Thymus (tissue), 14 donors: Measurements from ENCODE around the gene IL1RN. TPM values are rescaled to one million over a fixed set of nuclear protein-coding genes. Genes with fewer than 3 reads are reported as not detected.

Experiments
- DNase-seq, 9 donors: peaks; one replicate each; pipeline ENCODE4 v3.0.0-alpha.2; 2013; ENCODE audit warnings: low spot score in 9 of 9, low read depth in 6 of 9, missing footprints in 1 of 9
- H3K27ac ChIP-seq, 2 donors: one replicate each; pipeline ENCODE4 v1.5.1; 2013; ENCODE audit warnings: control low read depth in 1 of 2, low read depth in 1 of 2, low read length in 1 of 2, mild to moderate bottlenecking in 1 of 2, moderate library complexity in 1 of 2
- H3K27me3 ChIP-seq, 2 donors: one replicate each; pipeline ENCODE4 v1.5.1; 2013; ENCODE audit warnings: low read length in 1 of 2; ENCODE audit not compliant: control insufficient read depth in 2 of 2, insufficient read depth in 1 of 2
- H3K36me3 ChIP-seq, 2 donors: one replicate each; pipeline ENCODE4 v1.5.1; 2013; ENCODE audit warnings: low read length in 1 of 2, mild to moderate bottlenecking in 1 of 2, moderate library complexity in 1 of 2; ENCODE audit not compliant: control insufficient read depth in 2 of 2, insufficient read depth in 2 of 2
- H3K4me1 ChIP-seq, 2 donors: one replicate each; pipeline ENCODE4 v1.5.1; 2013; ENCODE audit warnings: low read length in 2 of 2; ENCODE audit not compliant: control insufficient read depth in 2 of 2, insufficient read depth in 2 of 2
- H3K4me3 ChIP-seq, 2 donors: one replicate each; pipeline ENCODE4 v1.5.1; 2013; ENCODE audit warnings: low read length in 2 of 2, control low read depth in 1 of 2, mild to moderate bottlenecking in 1 of 2
- H3K9me3 ChIP-seq, 2 donors: one replicate each; pipeline ENCODE4 v1.5.1; 2013; ENCODE audit warnings: low read length in 1 of 2, mild to moderate bottlenecking in 1 of 2; ENCODE audit not compliant: control insufficient read depth in 2 of 2, insufficient read depth in 1 of 2
- whole genome bisulfite sequencing: extraction: QIAGEN DNeasy Blood & Tissue Kit; methylation state at CpG from one replicate; pipeline ENCODE4 v1.1.7; 2013; 5-methylcytosine and 5-hydroxymethylcytosine counted together
- long read RNA-seq, 10 donors: transcript quantifications; one replicate each; lab custom pipeline, GENCODE V29; 2026
- polyA plus RNA-seq: library from polyadenylated mRNA; stranded (reverse); fragments of 200-250 nt; gene quantifications from one replicate; pipeline ENCODE4 v1.2.3, GENCODE V29; 2013
- total RNA-seq: library from RNA; stranded (reverse); fragments of 120-200 nt; gene quantifications from one replicate; pipeline ENCODE4 v1.2.4, GENCODE V29; 2013
- donor health status: healthy.

Gene IL1RN
- 2.7 TPM for total RNA-seq
- 16.9 TPM for polyA plus RNA-seq
- long read RNA-seq, donor 1 = 0 reads
- long read RNA-seq, donor 2, partial matches to known transcripts = 0 of 2 reads
- long read RNA-seq, donor 2, other reads (novel, unspliced or antisense) = 0 of 2 reads
- long read RNA-seq, donor 3, partial matches to known transcripts = 0 of 1 reads
- long read RNA-seq, donor 3, other reads (novel, unspliced or antisense) = 0 of 1 reads
- long read RNA-seq, donor 4, partial matches to known transcripts = 0 of 3 reads
- long read RNA-seq, donor 4, other reads (novel, unspliced or antisense) = 0 of 3 reads
- long read RNA-seq, donor 5, partial matches to known transcripts = 0 of 6 reads
- long read RNA-seq, donor 5, other reads (novel, unspliced or antisense) = 0 of 6 reads
- long read RNA-seq, donor 6 = 0 reads
- long read RNA-seq, donor 7, transcript IL1RN-205 (4 exons, 848 nt) = major isoform, 5 of 5 reads
- long read RNA-seq, donor 7, partial matches to known transcripts = 0 of 5 reads
- long read RNA-seq, donor 7, other reads (novel, unspliced or antisense) = 0 of 5 reads
- long read RNA-seq, donor 8, partial matches to known transcripts = 0 of 2 reads
- long read RNA-seq, donor 8, other reads (novel, unspliced or antisense) = 0 of 2 reads
- long read RNA-seq, donor 9 = 0 reads
- long read RNA-seq, donor 10, partial matches to known transcripts = 0 of 5 reads
- long read RNA-seq, donor 10, other reads (novel, unspliced or antisense) = 0 of 5 reads

DNA sequence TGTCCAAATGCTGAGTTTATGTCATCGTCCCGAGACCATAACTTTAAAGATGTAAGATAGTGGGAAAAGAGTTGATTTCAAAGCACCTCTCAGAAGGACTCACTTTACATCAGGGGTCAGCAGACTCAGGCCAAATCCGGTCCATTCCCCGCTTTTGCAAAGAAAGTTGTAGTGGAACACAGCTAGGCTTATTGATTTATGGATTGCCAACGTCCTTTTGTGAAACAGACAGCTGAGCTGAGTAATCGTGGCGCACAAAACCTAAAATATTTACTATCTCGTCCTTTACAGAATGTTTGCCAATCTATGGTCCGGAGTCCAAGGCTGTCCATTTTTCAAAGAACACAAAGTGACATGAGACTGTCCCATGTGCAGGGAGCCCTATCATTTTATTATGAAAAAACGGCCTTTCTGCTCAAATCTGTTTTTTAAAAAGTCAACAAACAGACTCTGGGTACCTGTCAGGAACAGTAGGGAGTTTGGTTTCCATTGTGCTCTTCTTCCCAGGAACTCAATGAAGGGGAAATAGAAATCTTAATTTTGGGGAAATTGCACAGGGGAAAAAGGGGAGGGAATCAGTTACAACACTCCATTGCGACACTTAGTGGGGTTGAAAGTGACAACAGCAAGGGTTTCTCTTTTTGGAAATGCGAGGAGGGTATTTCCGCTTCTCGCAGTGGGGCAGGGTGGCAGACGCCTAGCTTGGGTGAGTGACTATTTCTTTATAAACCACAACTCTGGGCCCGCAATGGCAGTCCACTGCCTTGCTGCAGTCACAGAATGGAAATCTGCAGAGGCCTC is at the start of gene IL1RN:
Gene IL1RN (plus strand): TSS at position 754 of the 801 bp plus-strand sequence. CDS start 27 bp downstream, at position 781.
- Histone ChIP-seq H3K9me3 (no peaks in the 10 kb centered on the region), H3K27ac (no peak within 1 kb of the TSS), H3K4me1 (no peaks in the 10 kb centered on the region), H3K36me3 (no peaks in the 10 kb centered on the region), H3K4me3 (no peak within 1 kb of the TSS), H3K27me3 (no peaks in the 10 kb centered on the region)
- DNase-seq = no peak
- 92% methylated on average over 16 of the region's 16 CpGs for WGBS

DNA sequence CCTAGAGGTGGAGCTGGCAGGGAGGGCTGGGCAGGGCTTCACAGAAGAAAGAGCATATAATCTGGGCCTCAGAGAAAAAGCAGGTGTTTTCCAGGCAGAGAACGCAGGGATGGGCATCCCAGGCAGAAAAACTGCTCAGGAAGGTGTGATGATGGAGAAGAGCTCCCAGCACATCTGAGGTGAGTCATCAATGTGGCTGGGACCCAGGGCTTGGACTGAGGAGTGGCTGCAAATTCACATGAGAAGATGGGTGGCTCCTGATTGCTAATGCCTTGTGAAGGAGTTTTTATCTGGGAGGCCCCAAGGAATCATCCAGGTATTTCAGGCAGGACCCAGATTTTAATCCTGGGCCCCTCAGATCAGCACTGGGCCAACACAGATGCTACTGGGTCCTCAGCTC is 49.5 kb upstream of the IL1RN start:
- no peak overlapping the region for H3K4me3 ChIP-seq
- H3K36me3 ChIP-seq = no peaks in the 10 kb centered on the region
- no peak for DNase-seq
- H3K9me3 ChIP-seq = peaks cover 0 to 6% of the 10 kb centered on the region in 2 donors
- peaks cover 0 to 10% of the 10 kb centered on the region in 2 donors for H3K4me1 ChIP-seq
- H3K27ac ChIP-seq = no peak overlapping the region
- 96% methylated on average over 1 of the region's 1 CpG for WGBS
- no peaks in the 10 kb centered on the region for H3K27me3 ChIP-seq

- Histone ChIP-seq H3K9me3 (peaks cover 0 to 6% of the 10 kb centered on the region in 2 donors), H3K27ac (no peak overlapping the region), H3K4me3 (no peak overlapping the region), H3K36me3 (no peaks in the 10 kb centered on the region), H3K27me3 (no peaks in the 10 kb centered on the region), H3K4me1 (peaks cover 0 to 10% of the 10 kb centered on the region in 2 donors)
- no peak for DNase-seq
- 90% methylated on average over 6 of the region's 6 CpGs for WGBS
Observed at GRCh38 chr2:113078350-113078839, 49.0 kb upstream of the IL1RN start.

DNA sequence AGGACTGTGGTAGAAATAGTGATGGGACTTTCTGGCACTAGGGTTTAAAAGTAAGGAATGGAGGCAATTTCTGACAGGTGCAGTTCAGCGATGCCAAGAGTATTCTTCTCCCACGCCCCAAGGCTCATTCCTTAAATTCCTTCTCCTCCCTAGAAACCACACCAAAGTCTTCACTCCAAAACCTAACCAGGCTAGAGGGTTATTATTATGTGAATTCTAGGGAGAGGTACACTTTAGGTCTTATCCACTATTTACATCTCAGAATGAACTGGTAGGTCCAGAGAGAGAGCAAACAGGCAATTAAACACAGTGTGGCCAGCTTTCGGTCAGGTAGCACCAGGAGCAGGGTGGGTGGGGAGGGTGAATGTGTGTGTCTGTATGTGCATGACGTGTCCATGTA is 48.3 kb upstream of the IL1RN start:
- no peaks in the 10 kb centered on the region for H3K36me3 ChIP-seq
- H3K4me1 ChIP-seq = peaks cover 0 to 10% of the 10 kb centered on the region in 2 donors
- no peak overlapping the region for H3K27ac ChIP-seq
- no peak for DNase-seq
- peaks cover 0 to 5% of the 10 kb centered on the region in 2 donors for H3K9me3 ChIP-seq
- H3K4me3 ChIP-seq = no peak overlapping the region
- 94% methylated on average over 4 of the region's 4 CpGs for WGBS
- H3K27me3 ChIP-seq = no peaks in the 10 kb centered on the region

- Histone ChIP-seq H3K27me3 (no peaks in the 10 kb centered on the region), H3K4me3 (no peak overlapping the region), H3K27ac (no peak overlapping the region), H3K9me3 (no peaks in the 10 kb centered on the region), H3K36me3 (no peaks in the 10 kb centered on the region), H3K4me1 (peaks cover 0 to 1% of the 10 kb centered on the region in 2 donors)
- WGBS = 47% methylated on average over 9 of the region's 9 CpGs
- peak in 8 of 9 donors; percentile 16 to 66 (median 30) for DNase-seq
Observed at GRCh38 chr2:113080134-113080533, 47.3 kb upstream of the IL1RN start.

DNA sequence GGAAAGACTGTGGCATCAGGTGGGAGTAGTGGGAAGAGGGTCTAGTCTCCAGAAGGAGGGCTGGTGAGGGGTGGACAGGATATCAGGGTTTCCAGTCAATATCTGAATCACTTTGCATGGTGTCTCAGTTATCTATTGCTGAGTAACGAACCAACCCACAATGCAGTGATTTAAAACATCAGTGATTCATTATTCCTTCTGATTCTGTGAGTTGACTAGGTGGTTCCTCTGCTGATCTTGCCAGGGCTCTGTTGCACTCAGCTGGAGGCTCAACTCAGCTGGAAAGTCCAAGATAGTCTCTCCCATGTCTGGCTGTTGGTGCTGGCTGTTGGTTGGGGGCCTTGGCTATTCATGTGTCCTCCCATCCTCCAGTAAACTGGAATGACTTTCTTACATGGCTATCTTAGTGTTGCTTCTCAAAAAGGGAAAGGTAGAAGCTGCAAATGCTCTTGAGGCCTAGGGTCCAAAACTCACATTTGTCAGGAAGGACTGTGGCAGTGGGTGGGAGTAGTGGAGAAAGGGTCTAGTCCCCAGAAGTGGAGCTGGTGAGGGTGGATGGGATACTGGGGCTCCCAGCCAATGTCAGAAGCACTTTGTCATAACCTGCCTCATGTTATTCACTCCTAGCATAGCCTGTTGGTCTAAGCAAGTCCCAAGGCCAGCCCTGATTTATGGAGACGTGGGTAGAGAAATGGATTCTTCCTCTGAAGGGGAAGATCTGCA is 45.7 kb upstream of the IL1RN start:
- WGBS = 94% methylated on average over 2 of the region's 2 CpGs
- Histone ChIP-seq H3K4me3 (no peak overlapping the region), H3K27ac (no peak overlapping the region), H3K4me1 (no peaks in the 10 kb centered on the region), H3K27me3 (no peaks in the 10 kb centered on the region), H3K9me3 (no peaks in the 10 kb centered on the region), H3K36me3 (no peaks in the 10 kb centered on the region)
- DNase-seq = no peak

DNA sequence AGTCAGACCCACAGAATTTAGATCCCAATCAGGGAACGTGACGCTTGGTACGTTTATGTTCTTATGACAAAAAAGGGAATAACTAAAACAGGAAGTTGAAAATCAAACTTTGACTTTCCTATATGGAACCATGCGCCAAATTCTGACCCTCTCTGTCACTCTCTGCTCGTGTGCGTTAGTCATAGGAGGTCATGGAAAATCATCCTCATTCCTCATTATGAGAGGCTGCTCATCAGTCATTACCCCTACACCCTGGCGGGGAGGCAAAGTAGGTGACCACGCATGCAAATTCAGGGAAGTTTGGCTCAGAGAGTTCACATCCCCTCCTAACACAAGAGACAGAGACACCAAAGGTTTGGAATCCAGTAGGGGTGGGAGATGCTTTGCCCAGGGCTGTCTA is 44.1 kb upstream of the IL1RN start:
- no peak for DNase-seq
- Histone ChIP-seq H3K27me3 (no peaks in the 10 kb centered on the region), H3K36me3 (no peaks in the 10 kb centered on the region), H3K4me3 (no peak overlapping the region), H3K9me3 (no peaks in the 10 kb centered on the region), H3K27ac (no peak overlapping the region), H3K4me1 (no peaks in the 10 kb centered on the region)
- 71% methylated on average over 8 of the region's 8 CpGs for WGBS

GRCh38 chr2:113084249-113085000 is 43.0 kb upstream of the IL1RN start:
- WGBS = 41% methylated on average over 5 of the region's 5 CpGs
- no peaks in the 10 kb centered on the region for H3K27me3 ChIP-seq
- no peaks in the 10 kb centered on the region for H3K9me3 ChIP-seq
- no peak overlapping the region for H3K27ac ChIP-seq
- H3K4me1 ChIP-seq = no peaks in the 10 kb centered on the region
- H3K36me3 ChIP-seq = no peaks in the 10 kb centered on the region
- peak in 2 of 9 donors; percentile 8 to 30 for DNase-seq
- no peak overlapping the region for H3K4me3 ChIP-seq
